SK-N-SH (cell line): Measurements from ENCODE around the gene BEST1. TPM values are rescaled to one million over a fixed set of nuclear protein-coding genes. Genes with fewer than 3 reads are reported as not detected.

Source experiments
- CTCF ChIA-PET: fragments of 300-600, 350-600 bp; formaldehyde crosslinking; extraction: SDS; loops from one replicate; lab custom pipeline; 2021; lab: Yijun Ruan, JAX
- POLR2A ChIA-PET: fragments of 350-600 bp; sonication (Branson Sonifier 250); formaldehyde crosslinking; extraction: SDS; loops from one replicate; lab custom pipeline; 2020; ENCODE audit warnings: antibody characterized with exemption, inconsistent platforms; lab: Yijun Ruan, JAX
- DNase-seq: peaks from one replicate; pipeline ENCODE4 v3.0.0; 2012
- H2AFZ ChIP-seq: fragments of 200-600 bp; sonication (generic); 2 replicates; pipeline ENCODE4 v1.8.1; 2016; ENCODE audit warnings: antibody characterized with exemption, mild to moderate bottlenecking, low read depth
- H3F3A ChIP-seq: fragments of 200-600 bp; sonication (generic); replicated peaks from 2 replicates; pipeline ENCODE3; 2016; ENCODE audit warnings: antibody characterized with exemption, mild to moderate bottlenecking; ENCODE audit not compliant: insufficient read depth
- H3K27ac ChIP-seq, 2 experiments: fragments of 200-500 bp in 1 of 2; fragments of 200-600 bp in 1 of 2; sonication (Bioruptor generic) in 1 of 2; sonication (generic), shearing (Covaris generic) in 1 of 2; 2 replicates each; pipeline versions ENCODE4 v1.5.1 to v1.6.1; 2014 to 2016; ENCODE audit warnings: low read depth in 2 of 2, inconsistent platforms in 1 of 2, low read length in 1 of 2, mild to moderate bottlenecking in 1 of 2, mixed read lengths in 1 of 2
- H3K27me3 ChIP-seq: fragments of 200-600 bp; sonication (generic), shearing (Covaris generic); 2 replicates; pipeline ENCODE4 v1.6.1; 2016; ENCODE audit warnings: mixed run types; ENCODE audit not compliant: insufficient read depth
- H3K36me3 ChIP-seq, 2 experiments: fragments of 200-500 bp in 1 of 2; fragments of 200-600 bp in 1 of 2; sonication (Bioruptor generic) in 1 of 2; sonication (generic) in 1 of 2; replicated peaks in 1 of 2; 2 replicates each; pipeline versions ENCODE3 to v1.5.1; 2014 to 2016; ENCODE audit warnings: low read length in 1 of 2, mild to moderate bottlenecking in 1 of 2; ENCODE audit not compliant: insufficient read depth in 2 of 2, control insufficient read depth in 1 of 2
- H3K4me1 ChIP-seq, 2 experiments: fragments of 200-500 bp in 1 of 2; fragments of 200-600 bp in 1 of 2; sonication (Bioruptor generic) in 1 of 2; sonication (generic), shearing (Covaris generic) in 1 of 2; 2 replicates each; pipeline versions ENCODE4 v1.5.1 to v1.6.1; 2014 to 2016; ENCODE audit warnings: low read depth in 1 of 2, low read length in 1 of 2, mixed run types in 1 of 2; ENCODE audit not compliant: insufficient read depth in 2 of 2, control insufficient read depth in 1 of 2
- H3K4me2 ChIP-seq: fragments of 200-600 bp; sonication (generic), shearing (Covaris generic); 2 replicates; pipeline ENCODE4 v1.6.1; 2017; ENCODE audit warnings: mixed run types
- H3K4me3 ChIP-seq, 2 experiments: fragments of 200-500 bp in 1 of 2; fragments of 200-600 bp in 1 of 2; sonication (Bioruptor generic) in 1 of 2; sonication (generic), shearing (Covaris generic) in 1 of 2; 2 replicates each; pipeline versions ENCODE4 v1.5.1 to v1.8.1; 2014 to 2016; ENCODE audit warnings: low read depth in 2 of 2, inconsistent platforms in 1 of 2, low read length in 1 of 2, mild to moderate bottlenecking in 1 of 2, mixed read lengths in 1 of 2, moderate library complexity in 1 of 2
- H3K79me2 ChIP-seq: fragments of 200-600 bp; sonication (generic); 2 replicates; pipeline ENCODE4 v1.8.1; 2017; ENCODE audit warnings: mild to moderate bottlenecking; ENCODE audit not compliant: insufficient read depth
- H3K9ac ChIP-seq: fragments of 200-600 bp; sonication (generic); 2 replicates; pipeline ENCODE4 v1.6.1; 2017; ENCODE audit warnings: mixed run types
- H3K9me2 ChIP-seq: fragments of 200-600 bp; sonication (generic); 2 replicates; pipeline ENCODE4 v1.6.1; 2017; ENCODE audit warnings: mixed run types
- H3K9me3 ChIP-seq: fragments of 200-600 bp; sonication (generic); 2 replicates; pipeline ENCODE4 v1.6.1; 2017; ENCODE audit warnings: mixed run types, mild to moderate bottlenecking, moderate library complexity
- H4K20me1 ChIP-seq: fragments of 200-600 bp; sonication (generic); 2 replicates; pipeline ENCODE4 v1.6.1; 2017; ENCODE audit warnings: mild to moderate bottlenecking, mixed run types; ENCODE audit not compliant: insufficient read depth
- CHD2 ChIP-seq: fragments of 150-350 bp; IDR thresholded peaks from 2 replicates; pipeline ENCODE4 v1.6.1; 2018; ENCODE audit warnings: low read length; ENCODE audit not compliant: partially characterized antibody
- EZH2phosphoT487 ChIP-seq: fragments of 200-600 bp; sonication (generic); IDR thresholded peaks from 2 replicates; pipeline ENCODE4 v1.6.1; 2017; ENCODE audit warnings: low read depth, mixed run types, mild to moderate bottlenecking, antibody characterized with exemption, moderate library complexity, borderline replicate concordance
- FOSL2 ChIP-seq: IDR thresholded peaks from 2 replicates; pipeline ENCODE4 v1.4.0; 2012; ENCODE audit warnings: low read depth, mild to moderate bottlenecking, moderate library complexity, borderline replicate concordance
- FOXM1 ChIP-seq: IDR thresholded peaks from 2 replicates; pipeline ENCODE4 v1.4.0; 2012; ENCODE audit warnings: low read depth, mild to moderate bottlenecking
- JUND ChIP-seq: IDR thresholded peaks from 2 replicates; pipeline ENCODE4 v1.4.0; 2012
- MEF2A ChIP-seq: IDR thresholded peaks from 2 replicates; pipeline ENCODE4 v1.4.0; 2012; ENCODE audit warnings: low read depth, borderline replicate concordance
- NFIC ChIP-seq: IDR thresholded peaks from 2 replicates; pipeline ENCODE4 v1.4.0; 2012; ENCODE audit warnings: borderline replicate concordance
- RCOR1 ChIP-seq: fragments of 150-350 bp; IDR thresholded peaks from 2 replicates; pipeline ENCODE4 v1.6.1; 2017; ENCODE audit warnings: antibody characterized with exemption, low read length
- RFX5 ChIP-seq: IDR thresholded peaks from 2 replicates; pipeline ENCODE4 v1.6.1; 2012; ENCODE audit warnings: mild to moderate bottlenecking, improper control_type of control experiment, low read length
- SIN3A ChIP-seq: IDR thresholded peaks from 2 replicates; pipeline ENCODE4 v1.6.1; 2012; ENCODE audit warnings: low read depth, mild to moderate bottlenecking, low read length, moderate library complexity, borderline replicate concordance
- SMC3 ChIP-seq: IDR thresholded peaks from 2 replicates; pipeline ENCODE4 v1.6.1; 2012; ENCODE audit warnings: low read depth, low read length, improper control_type of control experiment
- TAF1 ChIP-seq: IDR thresholded peaks from 2 replicates; pipeline ENCODE4 v1.6.1; 2012; ENCODE audit warnings: low read depth, mild to moderate bottlenecking, low read length, moderate library complexity, borderline replicate concordance
- TEAD4 ChIP-seq: IDR thresholded peaks from 2 replicates; pipeline ENCODE4 v1.4.0; 2012; ENCODE audit warnings: mild to moderate bottlenecking, borderline replicate concordance; ENCODE audit not compliant: insufficient read depth
- YY1 ChIP-seq: IDR thresholded peaks from 2 replicates; pipeline ENCODE4 v1.4.0; 2012; ENCODE audit warnings: low read depth, mild to moderate bottlenecking
- WGBS: methylation state at CpG from one replicate; pipeline ENCODE4 v1.1.6; 2017; ENCODE audit warnings: low lambda C conversion rate; 5-methylcytosine and 5-hydroxymethylcytosine counted together
- polyA plus RNA-seq, 3 experiments: library from polyadenylated mRNA; depleted of rRNA; stranded (reverse); fragments of >200 nt; gene quantifications; 2 replicates each; pipeline ENCODE4 v1.2.3, GENCODE V29; 2012
- TF ChIP-seq, protein P1 (sequence below): IDR thresholded peaks from 2 replicates; pipeline ENCODE4 v1.6.1; 2012; ENCODE audit warnings: mild to moderate bottlenecking, low read depth, low read length, moderate library complexity
- TF ChIP-seq, protein P2 (sequence below): fragments of 150-350 bp; IDR thresholded peaks from 2 replicates; pipeline ENCODE4 v1.6.1; 2017; ENCODE audit warnings: antibody characterized with exemption, low read length, low read depth, borderline replicate concordance
- TF ChIP-seq, protein P3 (sequence below): fragments of 150-350 bp; IDR thresholded peaks from 2 replicates; pipeline ENCODE4 v1.6.1; 2016; ENCODE audit warnings: mild to moderate bottlenecking, low read depth, low read length
- TF ChIP-seq, protein P4 (sequence below): IDR thresholded peaks from 2 replicates; pipeline ENCODE4 v1.4.0; 2012; ENCODE audit warnings: low read depth, borderline replicate concordance

Gene BEST1
- polyA plus RNA-seq, 1 of the 3 experiments (the other 2 are of a cell fraction): 0.30 TPM

DNA sequence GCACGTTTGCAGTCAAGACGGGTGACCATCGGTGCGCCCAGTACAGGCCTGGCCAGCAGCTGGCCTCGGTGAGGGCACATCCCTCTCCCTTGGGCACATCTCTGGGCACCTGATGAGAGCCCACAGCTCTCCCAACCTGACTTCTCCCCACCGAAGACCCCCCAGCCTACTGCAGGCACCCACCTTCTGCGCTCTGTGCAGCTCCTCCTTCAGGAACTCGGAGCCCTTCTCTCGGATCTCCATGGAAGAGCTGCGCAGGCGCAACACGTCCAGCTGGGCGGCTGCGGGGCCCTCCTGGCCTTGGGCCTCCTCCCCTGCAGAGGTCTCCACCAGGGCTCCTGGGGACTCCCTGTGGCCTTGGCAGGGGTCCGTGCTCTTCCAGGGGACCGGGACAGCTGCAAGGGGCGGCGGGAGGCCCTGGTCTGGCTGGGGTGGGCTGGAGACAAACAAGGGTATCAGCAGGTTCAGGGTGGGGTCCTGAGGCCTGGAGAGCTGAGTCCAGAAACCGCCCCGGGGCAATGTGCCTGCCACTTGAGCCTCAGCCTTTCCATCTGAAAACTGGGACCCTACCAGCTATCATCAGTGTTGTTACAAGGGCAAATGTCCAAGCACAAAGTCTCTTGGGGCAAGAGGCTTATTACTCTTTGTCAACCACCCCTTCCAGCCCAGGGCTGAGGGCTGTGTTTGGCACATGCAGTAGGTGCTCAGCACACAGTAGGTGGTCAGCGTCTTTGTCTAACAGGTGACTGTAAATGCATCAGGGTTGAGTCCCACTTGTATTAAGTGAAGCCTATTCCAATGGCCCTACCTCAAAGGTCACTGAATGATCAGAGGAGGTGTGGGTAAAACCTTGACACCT is 42.1 kb upstream of the BEST1 start:
- CTCF ChIA-PET: interaction anchor here (0.8 to 5.4 kb wide), 9 partner anchors 8 to 200 kb away, joined by 3 to 82 read pairs (median 5); partner anchors contain the start of gene RAB3IL1
- no peak overlapping the region for H2AFZ ChIP-seq
- POLR2A ChIA-PET: interaction anchor here (1.1 to 1.4 kb wide), 3 partner anchors 15 to 60 kb away, joined by 3 to 5 read pairs (median 4); partner anchors contain the start of gene FTH1
- TF ChIP-seq RFX5 (no peak), RCOR1 (no peak), CHD2 (no peak), JUND (no peak), FOXM1 (no peak), EZH2phosphoT487 (no peak), TEAD4 (no peak), SMC3 (no peak), MEF2A (no peak), TAF1 (no peak), NFIC (no peak), YY1 (no peak), SIN3A (no peak), FOSL2 (no peak)
- TF ChIP-seq, protein P1, sequence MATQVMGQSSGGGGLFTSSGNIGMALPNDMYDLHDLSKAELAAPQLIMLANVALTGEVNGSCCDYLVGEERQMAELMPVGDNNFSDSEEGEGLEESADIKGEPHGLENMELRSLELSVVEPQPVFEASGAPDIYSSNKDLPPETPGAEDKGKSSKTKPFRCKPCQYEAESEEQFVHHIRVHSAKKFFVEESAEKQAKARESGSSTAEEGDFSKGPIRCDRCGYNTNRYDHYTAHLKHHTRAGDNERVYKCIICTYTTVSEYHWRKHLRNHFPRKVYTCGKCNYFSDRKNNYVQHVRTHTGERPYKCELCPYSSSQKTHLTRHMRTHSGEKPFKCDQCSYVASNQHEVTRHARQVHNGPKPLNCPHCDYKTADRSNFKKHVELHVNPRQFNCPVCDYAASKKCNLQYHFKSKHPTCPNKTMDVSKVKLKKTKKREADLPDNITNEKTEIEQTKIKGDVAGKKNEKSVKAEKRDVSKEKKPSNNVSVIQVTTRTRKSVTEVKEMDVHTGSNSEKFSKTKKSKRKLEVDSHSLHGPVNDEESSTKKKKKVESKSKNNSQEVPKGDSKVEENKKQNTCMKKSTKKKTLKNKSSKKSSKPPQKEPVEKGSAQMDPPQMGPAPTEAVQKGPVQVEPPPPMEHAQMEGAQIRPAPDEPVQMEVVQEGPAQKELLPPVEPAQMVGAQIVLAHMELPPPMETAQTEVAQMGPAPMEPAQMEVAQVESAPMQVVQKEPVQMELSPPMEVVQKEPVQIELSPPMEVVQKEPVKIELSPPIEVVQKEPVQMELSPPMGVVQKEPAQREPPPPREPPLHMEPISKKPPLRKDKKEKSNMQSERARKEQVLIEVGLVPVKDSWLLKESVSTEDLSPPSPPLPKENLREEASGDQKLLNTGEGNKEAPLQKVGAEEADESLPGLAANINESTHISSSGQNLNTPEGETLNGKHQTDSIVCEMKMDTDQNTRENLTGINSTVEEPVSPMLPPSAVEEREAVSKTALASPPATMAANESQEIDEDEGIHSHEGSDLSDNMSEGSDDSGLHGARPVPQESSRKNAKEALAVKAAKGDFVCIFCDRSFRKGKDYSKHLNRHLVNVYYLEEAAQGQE: no peak
- TF ChIP-seq, protein P2, sequence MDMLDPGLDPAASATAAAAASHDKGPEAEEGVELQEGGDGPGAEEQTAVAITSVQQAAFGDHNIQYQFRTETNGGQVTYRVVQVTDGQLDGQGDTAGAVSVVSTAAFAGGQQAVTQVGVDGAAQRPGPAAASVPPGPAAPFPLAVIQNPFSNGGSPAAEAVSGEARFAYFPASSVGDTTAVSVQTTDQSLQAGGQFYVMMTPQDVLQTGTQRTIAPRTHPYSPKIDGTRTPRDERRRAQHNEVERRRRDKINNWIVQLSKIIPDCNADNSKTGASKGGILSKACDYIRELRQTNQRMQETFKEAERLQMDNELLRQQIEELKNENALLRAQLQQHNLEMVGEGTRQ: no peak
- TF ChIP-seq, protein P3, sequence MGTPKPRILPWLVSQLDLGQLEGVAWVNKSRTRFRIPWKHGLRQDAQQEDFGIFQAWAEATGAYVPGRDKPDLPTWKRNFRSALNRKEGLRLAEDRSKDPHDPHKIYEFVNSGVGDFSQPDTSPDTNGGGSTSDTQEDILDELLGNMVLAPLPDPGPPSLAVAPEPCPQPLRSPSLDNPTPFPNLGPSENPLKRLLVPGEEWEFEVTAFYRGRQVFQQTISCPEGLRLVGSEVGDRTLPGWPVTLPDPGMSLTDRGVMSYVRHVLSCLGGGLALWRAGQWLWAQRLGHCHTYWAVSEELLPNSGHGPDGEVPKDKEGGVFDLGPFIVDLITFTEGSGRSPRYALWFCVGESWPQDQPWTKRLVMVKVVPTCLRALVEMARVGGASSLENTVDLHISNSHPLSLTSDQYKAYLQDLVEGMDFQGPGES: no peak
- TF ChIP-seq, protein P4, sequence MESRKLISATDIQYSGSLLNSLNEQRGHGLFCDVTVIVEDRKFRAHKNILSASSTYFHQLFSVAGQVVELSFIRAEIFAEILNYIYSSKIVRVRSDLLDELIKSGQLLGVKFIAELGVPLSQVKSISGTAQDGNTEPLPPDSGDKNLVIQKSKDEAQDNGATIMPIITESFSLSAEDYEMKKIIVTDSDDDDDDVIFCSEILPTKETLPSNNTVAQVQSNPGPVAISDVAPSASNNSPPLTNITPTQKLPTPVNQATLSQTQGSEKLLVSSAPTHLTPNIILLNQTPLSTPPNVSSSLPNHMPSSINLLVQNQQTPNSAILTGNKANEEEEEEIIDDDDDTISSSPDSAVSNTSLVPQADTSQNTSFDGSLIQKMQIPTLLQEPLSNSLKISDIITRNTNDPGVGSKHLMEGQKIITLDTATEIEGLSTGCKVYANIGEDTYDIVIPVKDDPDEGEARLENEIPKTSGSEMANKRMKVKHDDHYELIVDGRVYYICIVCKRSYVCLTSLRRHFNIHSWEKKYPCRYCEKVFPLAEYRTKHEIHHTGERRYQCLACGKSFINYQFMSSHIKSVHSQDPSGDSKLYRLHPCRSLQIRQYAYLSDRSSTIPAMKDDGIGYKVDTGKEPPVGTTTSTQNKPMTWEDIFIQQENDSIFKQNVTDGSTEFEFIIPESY: no peak
- DNase-seq: no peak
- no peak overlapping the region for H3K4me2 ChIP-seq
- no peaks in the 10 kb centered on the region for H3F3A ChIP-seq
- H4K20me1 ChIP-seq: no peaks in the 10 kb centered on the region
- H3K79me2 ChIP-seq: no peaks in the 10 kb centered on the region
- H3K9me3 ChIP-seq: no peaks in the 10 kb centered on the region
- no peaks in the 10 kb centered on the region for H3K27me3 ChIP-seq
- H3K9ac ChIP-seq: no peak overlapping the region
- WGBS: 89% methylated on average over 10 of the region's 21 CpGs
- H3K27ac ChIP-seq: no peak overlapping the region
- H3K9me2 ChIP-seq: no peaks in the 10 kb centered on the region
- peaks cover 0 to 6% of the 10 kb centered on the region in 2 experiments for H3K36me3 ChIP-seq
- no peaks in the 10 kb centered on the region for H3K4me1 ChIP-seq
- H3K4me3 ChIP-seq: no peak overlapping the region
